Lower lobe of right lung (tissue), 2 donors: ENCODE results near the gene APBB3. TPM values are rescaled to one million over a fixed set of nuclear protein-coding genes. Genes with fewer than 3 reads are reported as not detected.
"Not testable (repeated sequence)": the region's sequence is repeated elsewhere in the genome, so short reads cannot be mapped to it uniquely, and the experiment has no call there.

Source experiments
- ATAC-seq, 2 donors: fragments of 200-7000 bp; cut with Tn5 transposase; one replicate each; pipeline ENCODE4 v1.9.1; 2020 to 2022; ENCODE audit warnings: mild to moderate bottlenecking in 2 of 2, moderate library complexity in 2 of 2
- DNase-seq: peaks from one replicate; pipeline ENCODE4 v3.0.0-alpha.2; 2020
- H3K27ac ChIP-seq: fragments of 200-600 bp; one replicate; pipeline ENCODE4 v1.8.0; 2022
- H3K27me3 ChIP-seq: fragments of 200-600 bp; one replicate; pipeline ENCODE4 v1.8.0; 2022; ENCODE audit warnings: low read depth
- H3K36me3 ChIP-seq: fragments of 200-600 bp; one replicate; pipeline ENCODE4 v1.8.0; 2022; ENCODE audit warnings: mild to moderate bottlenecking
- H3K4me1 ChIP-seq: fragments of 200-600 bp; one replicate; pipeline ENCODE4 v1.8.0; 2022
- H3K4me3 ChIP-seq: fragments of 200-600 bp; one replicate; pipeline ENCODE4 v1.8.0; 2022; ENCODE audit warnings: mild to moderate bottlenecking
- H3K9me3 ChIP-seq: fragments of 200-600 bp; one replicate; pipeline ENCODE4 v1.8.0; 2022
- intact Hi-C: fragments of 100-400 bp; cut with DNase I; formaldehyde crosslinking; loops from one replicate; pipeline ENCODE4 v1.11.0; 2022
- total RNA-seq: library from RNA; stranded (reverse); fragmentation: NEBNext Ultra II Directional; extraction: Animal tissue kit (Norgen Biotek cat#: 25700); gene quantifications from one replicate; pipeline ENCODE4 v1.2.1, GENCODE V29; 2021
- TF ChIP-seq, protein P1 (sequence below): fragments of 200-600 bp; IDR thresholded peaks from one replicate; pipeline ENCODE4 v1.8.0; 2022; ENCODE audit warnings: antibody characterized with exemption, mild to moderate bottlenecking
- donor health status: DM: no; HTN: yes; CAD: no; lungs with severe emphysema.

Gene APBB3
- total RNA-seq, 1 donor from 2014 or later, result 25.1 TPM

DNA sequence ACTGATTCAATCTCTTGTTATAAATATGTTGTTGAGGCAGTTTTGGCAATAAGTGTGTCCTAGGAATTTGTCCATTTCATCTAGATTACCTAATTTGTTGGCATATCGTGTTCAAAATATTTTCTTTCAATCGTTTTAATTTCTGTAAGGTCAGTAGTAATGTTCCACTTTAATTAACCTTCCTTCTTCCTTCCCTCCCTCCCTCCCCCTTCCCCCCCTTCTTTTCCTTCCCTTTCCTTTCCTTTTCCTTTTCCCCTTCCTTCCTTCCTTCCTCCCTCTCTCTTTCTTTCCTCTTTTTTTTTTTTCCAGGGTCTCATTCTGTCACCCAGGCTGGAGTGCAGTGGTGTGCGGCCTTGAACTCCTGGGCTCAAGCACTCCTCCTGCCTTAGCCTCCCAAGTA is 41.5 kb upstream of the APBB3 start:
- H3K27ac ChIP-seq, result no peak overlapping the region
- H3K36me3 ChIP-seq, result no peaks in the 10 kb centered on the region
- peaks cover 36% of the 10 kb centered on the region for H3K4me1 ChIP-seq
- no peaks in the 10 kb centered on the region for H3K27me3 ChIP-seq
- no peak for ATAC-seq
- TF ChIP-seq, protein P1, sequence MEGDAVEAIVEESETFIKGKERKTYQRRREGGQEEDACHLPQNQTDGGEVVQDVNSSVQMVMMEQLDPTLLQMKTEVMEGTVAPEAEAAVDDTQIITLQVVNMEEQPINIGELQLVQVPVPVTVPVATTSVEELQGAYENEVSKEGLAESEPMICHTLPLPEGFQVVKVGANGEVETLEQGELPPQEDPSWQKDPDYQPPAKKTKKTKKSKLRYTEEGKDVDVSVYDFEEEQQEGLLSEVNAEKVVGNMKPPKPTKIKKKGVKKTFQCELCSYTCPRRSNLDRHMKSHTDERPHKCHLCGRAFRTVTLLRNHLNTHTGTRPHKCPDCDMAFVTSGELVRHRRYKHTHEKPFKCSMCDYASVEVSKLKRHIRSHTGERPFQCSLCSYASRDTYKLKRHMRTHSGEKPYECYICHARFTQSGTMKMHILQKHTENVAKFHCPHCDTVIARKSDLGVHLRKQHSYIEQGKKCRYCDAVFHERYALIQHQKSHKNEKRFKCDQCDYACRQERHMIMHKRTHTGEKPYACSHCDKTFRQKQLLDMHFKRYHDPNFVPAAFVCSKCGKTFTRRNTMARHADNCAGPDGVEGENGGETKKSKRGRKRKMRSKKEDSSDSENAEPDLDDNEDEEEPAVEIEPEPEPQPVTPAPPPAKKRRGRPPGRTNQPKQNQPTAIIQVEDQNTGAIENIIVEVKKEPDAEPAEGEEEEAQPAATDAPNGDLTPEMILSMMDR, result no peak
- DNase-seq, result no peak
- H3K9me3 ChIP-seq, result no peaks in the 10 kb centered on the region
- intact Hi-C loops, result no loop called here
- no peak overlapping the region for H3K4me3 ChIP-seq

DNA sequence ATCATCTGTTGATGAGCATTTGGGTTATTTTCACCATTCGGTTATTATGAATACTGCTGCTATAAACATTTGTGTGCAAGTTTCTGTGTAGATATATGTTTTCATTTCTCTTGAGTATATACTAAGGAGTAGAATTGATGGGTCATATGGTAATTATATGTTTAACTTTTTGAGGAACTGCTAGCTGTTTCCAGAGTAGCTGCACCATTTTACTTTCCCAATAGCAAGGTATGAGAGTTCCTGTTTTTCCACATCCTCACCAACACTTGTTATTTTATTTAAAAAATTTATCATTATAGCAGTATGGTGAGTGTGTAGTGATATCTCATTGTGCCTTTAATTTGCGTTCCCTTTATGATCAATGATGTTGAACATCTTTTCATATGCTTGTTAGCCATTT is 39.3 kb upstream of the APBB3 start:
- H3K36me3 ChIP-seq, result no peaks in the 10 kb centered on the region
- H3K4me1 ChIP-seq, result peaks cover 15% of the 10 kb centered on the region
- no peak for DNase-seq
- TF ChIP-seq, protein P1, result no peak
- no peak for ATAC-seq
- no peak overlapping the region for H3K27ac ChIP-seq
- intact Hi-C loops, result no loop called here
- no peaks in the 10 kb centered on the region for H3K9me3 ChIP-seq
- H3K27me3 ChIP-seq, result no peaks in the 10 kb centered on the region
- H3K4me3 ChIP-seq, result no peak overlapping the region

DNA sequence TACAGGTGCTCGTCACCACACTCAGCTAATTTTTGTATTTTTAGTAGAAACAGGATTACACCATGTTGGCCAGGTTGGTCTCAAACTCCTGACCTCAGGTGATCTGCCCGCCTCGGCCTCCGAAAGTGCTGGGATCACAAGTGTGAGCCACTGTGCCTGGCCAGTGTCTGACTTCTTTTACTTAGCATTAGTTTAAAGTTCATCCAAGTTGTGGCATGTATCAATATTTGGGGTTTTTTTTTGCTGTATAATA is 39.0 kb upstream of the APBB3 start:
- H3K4me3 ChIP-seq, H3K27me3 ChIP-seq, intact Hi-C loops, H3K9me3 ChIP-seq, H3K27ac ChIP-seq, H3K36me3 ChIP-seq, ATAC-seq, DNase-seq: not testable (repeated sequence)
- peaks cover 11% of the 10 kb centered on the region for H3K4me1 ChIP-seq

DNA sequence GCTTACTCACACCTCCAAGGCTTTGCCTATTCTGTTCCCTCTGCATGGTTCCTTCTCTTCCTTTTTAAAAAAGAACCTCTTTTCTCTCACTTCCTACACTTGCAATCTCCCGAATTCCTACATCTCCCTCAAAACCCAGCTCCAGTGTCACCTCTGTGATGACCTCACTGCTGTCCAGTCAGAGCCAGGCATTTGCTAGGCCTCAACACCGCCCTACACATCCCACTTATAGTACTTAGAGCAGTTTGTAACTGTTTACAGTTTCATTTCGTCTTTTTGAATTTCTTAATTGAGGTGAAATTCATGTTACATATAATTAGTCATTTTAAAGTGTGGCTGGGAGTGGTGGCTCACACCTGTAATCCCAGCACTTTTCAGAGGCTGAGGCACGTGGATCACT is 37.7 kb upstream of the APBB3 start:
- Histone ChIP-seq H3K36me3 (no peaks in the 10 kb centered on the region), H3K27me3 (no peaks in the 10 kb centered on the region), H3K27ac (peak overlapping the region; percentile 62), H3K4me1 (peaks cover 4% of the 10 kb centered on the region), H3K4me3 (no peak overlapping the region), H3K9me3 (no peaks in the 10 kb centered on the region)
- DNase-seq (no peak), ATAC-seq (peak; percentile 68 to 69)
- intact Hi-C loops, result no loop called here
- TF ChIP-seq, protein P1, result no peak

DNA sequence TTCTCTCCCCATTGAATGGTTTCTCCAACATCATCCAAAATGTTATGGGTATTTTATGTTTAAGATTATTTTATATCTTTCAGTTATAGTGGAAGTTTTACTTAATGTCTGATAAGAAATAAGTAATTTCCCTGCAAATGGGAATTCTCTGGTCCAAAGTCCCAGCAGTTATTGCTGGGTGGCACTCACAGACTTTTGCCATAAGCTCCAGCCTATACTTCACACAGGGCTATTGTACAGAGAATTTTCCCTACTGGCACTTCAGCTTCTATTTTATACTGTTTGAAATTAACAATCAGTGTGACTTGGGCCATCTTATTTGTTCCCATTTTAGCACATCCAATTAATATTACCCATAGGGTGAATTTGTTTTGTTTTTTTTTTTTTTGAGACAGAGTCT is 35.7 kb upstream of the APBB3 start:
- H3K27ac ChIP-seq, result no peak overlapping the region
- no peaks in the 10 kb centered on the region for H3K27me3 ChIP-seq
- no peaks in the 10 kb centered on the region for H3K9me3 ChIP-seq
- H3K4me1 ChIP-seq, result peaks cover 21% of the 10 kb centered on the region
- no peak overlapping the region for H3K4me3 ChIP-seq
- intact Hi-C loops, result no loop called here
- TF ChIP-seq, protein P1, result no peak
- DNase-seq (no peak), ATAC-seq (no peak)
- no peaks in the 10 kb centered on the region for H3K36me3 ChIP-seq

DNA sequence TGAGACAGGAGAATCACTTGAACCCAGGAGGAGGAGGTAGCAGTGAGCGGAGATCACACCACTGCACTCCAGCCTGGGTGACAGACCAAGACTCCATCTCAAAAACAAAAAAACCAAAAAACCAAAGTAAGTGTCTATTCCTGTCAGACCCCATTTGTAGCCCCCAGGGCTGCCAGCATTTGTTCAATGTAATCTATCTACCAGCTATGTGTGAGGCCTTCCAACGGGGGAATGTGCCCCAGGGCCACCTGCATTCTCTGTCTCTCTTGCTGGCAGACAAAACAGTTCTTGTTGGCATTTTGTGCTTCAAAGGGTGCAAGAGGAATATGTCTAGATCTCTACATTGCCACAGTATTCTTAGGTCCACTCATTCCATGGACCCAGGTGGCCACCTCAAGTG is 34.4 kb upstream of the APBB3 start:
- intact Hi-C loops, result no loop called here
- Histone ChIP-seq H3K27me3 (no peaks in the 10 kb centered on the region), H3K27ac (no peak overlapping the region), H3K4me1 (peaks cover 21% of the 10 kb centered on the region), H3K4me3 (no peak overlapping the region), H3K9me3 (no peaks in the 10 kb centered on the region), H3K36me3 (no peaks in the 10 kb centered on the region)
- no peak for DNase-seq
- TF ChIP-seq, protein P1, result no peak
- ATAC-seq, result no peak
